Omental fat pad (tissue), 4 donors: Measurements from ENCODE around the gene CCN5. TPM values are rescaled to one million over a fixed set of nuclear protein-coding genes. Genes with fewer than 3 reads are reported as not detected.
A peak's percentile ranks its signal among the peaks of the same experiment; 100 is the strongest.

Experiments used
- ATAC-seq: fragments of 150-250 bp; one replicate; pipeline ENCODE4 v1.9.1; 2016; ENCODE audit warnings: mild to moderate bottlenecking, moderate library complexity; ENCODE audit not compliant: low FRiP score
- DNase-seq: peaks from one replicate; pipeline ENCODE4 v3.0.0-alpha.2; 2019; ENCODE audit warnings: low spot score
- CTCF ChIP-seq, 3 donors: fragments of 450-650 bp; IDR thresholded peaks; one replicate each; pipeline ENCODE4 v1.5.1; 2016 to 2017; ENCODE audit warnings: antibody characterized with exemption in 3 of 3, mild to moderate bottlenecking in 3 of 3, moderate library complexity in 2 of 3
- total RNA-seq, 4 donors: library from RNA; depleted of rRNA; stranded (reverse); fragments of >200 nt; gene quantifications; one replicate each; pipeline ENCODE4 v1.1.0, GENCODE V29; 2016

Gene CCN5
- total RNA-seq, 4 donors from 2014 or later, result 25.9 to 81.7 (median 61.3) TPM

GRCh38 chr20:44709380-44709779 is 5.8 kb upstream of the CCN5 start:
- no peak for ATAC-seq
- DNase-seq, result no peak
- no peak for TF ChIP-seq CTCF (IDR thresholded peaks at IDR 0.05)

GRCh38 chr20:44709797-44710196 is 5.4 kb upstream of the CCN5 start:
- ATAC-seq (no peak), DNase-seq (no peak)
- TF ChIP-seq CTCF (IDR thresholded peaks at IDR 0.05), result no peak

DNA sequence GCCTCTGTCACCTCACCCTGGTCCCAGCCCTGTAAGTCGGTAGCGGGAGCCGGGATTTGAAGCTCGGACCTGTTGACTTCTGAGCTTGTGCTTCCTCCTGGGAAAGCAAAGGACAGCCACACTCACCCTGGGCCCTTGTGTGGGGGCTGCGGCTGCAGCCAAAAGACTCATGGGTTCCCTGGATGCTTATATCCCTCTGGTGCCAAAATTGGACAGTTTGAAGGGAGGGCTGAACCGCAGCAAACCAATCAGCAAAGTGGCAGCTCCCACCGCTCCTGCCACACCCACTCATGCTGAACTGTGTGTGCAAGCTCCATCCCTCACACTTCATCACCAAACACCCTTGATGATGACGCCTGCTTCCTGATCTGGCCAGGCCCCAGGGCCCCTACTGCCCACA is 3.9 kb upstream of the CCN5 start:
- ATAC-seq, result peak; percentile 53
- DNase-seq, result no peak
- TF ChIP-seq CTCF (IDR thresholded peaks at IDR 0.05), result no peak

DNA sequence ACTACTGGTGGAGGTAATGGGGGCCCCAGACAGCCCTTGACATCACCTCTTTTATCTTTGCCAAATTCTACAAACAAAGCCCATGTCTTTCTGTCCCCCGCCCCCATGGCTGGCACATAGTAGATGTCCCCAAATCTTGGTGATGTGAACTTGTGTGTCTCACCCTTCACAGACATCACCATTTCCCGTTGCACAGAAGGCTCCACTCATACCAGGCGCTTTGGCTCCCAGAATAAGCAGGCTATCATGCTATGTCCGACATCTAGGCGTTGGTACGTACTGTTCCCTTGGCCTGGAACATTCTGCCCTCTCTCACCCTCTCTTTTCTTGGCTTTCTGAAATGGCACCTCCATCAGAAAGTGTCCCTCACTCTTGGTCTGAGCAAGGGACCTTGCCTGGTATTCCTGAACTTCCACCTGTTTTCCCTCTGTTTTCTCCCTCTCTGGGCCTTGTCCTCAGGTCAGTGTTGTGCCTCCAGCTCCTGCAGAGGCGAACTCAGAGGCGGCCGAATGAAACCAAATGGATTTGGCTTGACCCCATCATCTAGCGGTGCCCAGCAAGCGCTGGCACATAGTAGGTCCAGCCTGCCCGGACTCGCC is 968 bp upstream of the CCN5 start:
- no peak for TF ChIP-seq CTCF (IDR thresholded peaks at IDR 0.05)
- no peak for DNase-seq
- no peak for ATAC-seq

DNA sequence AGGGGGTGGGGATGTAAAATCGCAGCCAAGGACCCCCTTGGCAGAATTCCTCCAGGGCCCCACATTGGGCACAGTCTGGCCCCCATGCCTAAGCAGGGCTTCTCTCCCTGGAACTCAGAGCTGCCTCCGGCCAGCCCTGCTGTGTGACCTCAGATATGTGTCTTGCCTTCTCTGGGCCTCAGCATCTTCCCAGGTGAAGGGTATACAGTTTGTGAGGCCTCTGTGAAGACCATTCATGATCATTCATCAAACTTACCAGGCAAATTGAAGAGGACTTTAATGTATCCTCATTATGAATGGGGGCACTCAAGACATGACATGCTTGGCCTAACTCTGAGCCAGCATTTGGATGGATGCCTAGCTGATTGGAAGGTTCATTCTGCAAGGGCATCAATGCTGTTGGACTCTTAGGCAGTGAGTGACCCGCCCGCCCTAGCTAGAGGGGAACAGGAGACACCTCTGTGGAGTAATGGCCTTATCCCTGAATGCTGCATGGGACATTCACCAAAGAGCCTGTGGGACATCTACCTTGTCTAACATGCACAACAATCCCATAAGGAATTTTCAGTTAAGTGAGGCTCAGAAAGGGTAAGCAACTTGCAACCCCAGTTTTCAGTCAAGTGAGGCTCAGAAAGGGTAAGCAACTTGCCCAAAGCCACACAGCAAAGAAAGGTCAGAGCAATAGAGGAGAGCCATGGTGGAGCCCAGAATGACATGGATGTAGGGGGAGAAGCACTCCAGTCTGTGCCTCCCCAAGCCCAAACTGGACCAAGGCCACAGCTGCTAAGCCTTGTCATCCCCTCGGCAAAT is 535 bp downstream of the CCN5 start:
- no peak for TF ChIP-seq CTCF (IDR thresholded peaks at IDR 0.05)
- ATAC-seq (no peak), DNase-seq (no peak)

- DNase-seq (no peak), ATAC-seq (no peak)
- no peak for TF ChIP-seq CTCF (IDR thresholded peaks at IDR 0.05)
Observed at GRCh38 chr20:44716309-44717106, 1.3 kb downstream of the CCN5 start.
